Stimulated activated CD4-positive, alpha-beta T cell treated with anti-CD3 and anti-CD28 coated beads, Interleukin-2, amount 100 ng/mL, for 48 hours (primary cell): Measurements from ENCODE around the gene HOXD1.

ENCODE experiments used
- DNase-seq, 2 donors: peaks; one replicate each; pipeline ENCODE4 v3.0.0-alpha.2; 2020

HOXD1 gene

GRCh38 chr2:176187200-176187898, 1.1 kb upstream of the HOXD1 start:
- DNase-seq, result no peak

GRCh38 chr2:176188774-176189680, 559 bp downstream of the HOXD1 start:
- DNase-seq, result no peak

- no peak for DNase-seq
Observed at GRCh38 chr2:176189681-176190641, 1.5 kb downstream of the HOXD1 start.

DNA sequence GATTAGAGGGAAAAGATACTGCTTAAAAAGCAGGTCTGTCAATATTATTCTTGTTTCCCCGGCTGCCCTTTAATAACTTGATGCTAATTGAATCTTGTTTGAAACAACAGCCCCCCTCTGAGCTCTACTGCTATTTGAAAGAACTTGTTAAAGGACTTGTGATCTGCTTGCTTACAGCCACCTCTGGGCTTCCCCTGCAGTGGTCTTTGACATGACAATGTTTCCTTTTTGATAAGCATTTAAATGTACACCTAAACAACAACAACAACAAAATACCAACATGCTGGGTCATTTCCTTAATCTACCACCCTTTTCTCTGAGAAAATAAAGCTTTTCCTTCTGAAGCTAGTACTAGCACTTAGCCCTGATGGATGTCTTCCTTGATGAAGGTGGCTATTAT, 3.9 kb downstream of the HOXD1 start:
- DNase-seq, result no peak

GRCh38 chr2:176193048-176193447, 4.6 kb downstream of the HOXD1 start:
- DNase-seq, result no peak

GRCh38 chr2:176199902-176200301, 11.4 kb downstream of the HOXD1 start:
- no peak for DNase-seq

- no peak for DNase-seq
Observed at GRCh38 chr2:176200971-176201370, 12.5 kb downstream of the HOXD1 start.

DNA sequence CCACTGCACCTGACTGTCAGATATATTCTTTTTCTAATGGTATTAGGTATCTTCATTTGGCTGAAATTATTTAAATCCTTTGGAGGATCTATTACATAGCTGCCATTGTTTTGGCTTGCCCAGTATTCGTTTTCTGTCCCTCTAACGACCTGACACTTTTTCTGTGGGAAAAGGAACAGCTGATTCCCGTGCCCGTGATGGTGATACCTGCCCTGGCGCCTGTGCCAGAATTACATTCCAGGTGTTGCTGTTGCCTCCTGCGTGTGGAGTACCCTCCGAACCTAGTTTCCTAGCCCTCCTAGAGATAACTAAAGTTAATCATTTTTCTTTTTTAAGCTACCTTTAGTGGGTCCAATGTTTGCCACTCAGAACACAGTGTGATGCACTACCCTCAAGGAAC, 14.0 kb downstream of the HOXD1 start:
- DNase-seq, result no peak

DNA sequence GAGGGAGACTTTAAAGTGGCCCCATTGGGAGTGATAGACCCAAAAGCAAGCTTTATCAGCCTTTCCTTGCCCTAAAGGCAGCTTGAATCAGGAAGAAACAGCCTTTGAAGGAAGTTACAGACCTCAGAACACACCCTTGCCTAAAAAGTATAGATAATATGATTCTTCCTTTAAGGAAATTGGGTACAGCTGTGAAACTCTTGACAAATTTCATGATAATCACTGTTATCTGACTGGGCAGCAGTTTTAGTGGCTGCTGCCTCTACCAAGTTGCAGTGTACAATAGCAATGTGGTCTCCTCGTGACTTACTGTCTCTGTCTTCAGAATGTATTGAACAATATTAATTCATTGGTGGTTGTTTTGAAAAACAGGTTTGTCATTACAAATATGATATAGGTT, 16.7 kb downstream of the HOXD1 start:
- no peak for DNase-seq

DNA sequence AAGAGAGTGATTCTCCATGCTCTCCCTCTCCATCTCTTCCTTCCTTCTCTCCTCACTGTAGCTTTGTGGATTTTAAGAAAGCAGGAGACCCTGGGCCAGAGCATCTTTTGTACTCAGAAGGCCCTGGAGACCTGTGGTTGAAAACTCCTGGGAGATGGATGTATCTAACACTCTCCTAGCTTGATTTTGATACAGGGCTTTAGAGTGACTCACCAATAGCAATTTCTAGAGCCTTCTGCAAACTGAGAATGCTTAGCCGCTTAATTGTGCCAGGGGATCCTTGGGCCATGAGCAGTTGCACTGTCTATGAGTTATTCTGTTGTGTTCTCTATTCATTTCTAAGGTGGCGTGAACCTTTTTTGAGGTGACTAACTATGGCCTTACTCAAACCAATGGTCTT, 17.7 kb downstream of the HOXD1 start:
- no peak for DNase-seq

DNA sequence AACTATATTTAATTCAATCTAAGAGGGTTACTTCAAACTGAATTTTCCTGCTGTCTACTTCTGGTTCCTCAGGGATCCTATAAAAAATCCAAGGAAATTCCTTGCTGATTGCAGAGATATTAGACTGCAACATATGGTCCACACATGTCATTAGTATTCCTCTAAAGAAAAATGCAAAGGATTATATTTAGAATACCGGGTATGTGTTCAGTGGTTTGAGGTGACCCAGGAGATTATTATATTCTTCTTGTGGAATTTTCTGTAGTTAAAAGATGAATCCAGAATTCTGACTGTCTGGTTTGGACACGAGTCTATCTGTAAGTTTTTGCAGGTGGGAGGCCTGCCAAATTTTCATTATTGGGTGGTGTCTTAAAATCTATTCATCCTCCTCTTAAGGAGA, 18.2 kb downstream of the HOXD1 start:
- DNase-seq, result no peak

- no peak for DNase-seq
Observed at GRCh38 chr2:176211110-176211509, 22.6 kb downstream of the HOXD1 start.

DNA sequence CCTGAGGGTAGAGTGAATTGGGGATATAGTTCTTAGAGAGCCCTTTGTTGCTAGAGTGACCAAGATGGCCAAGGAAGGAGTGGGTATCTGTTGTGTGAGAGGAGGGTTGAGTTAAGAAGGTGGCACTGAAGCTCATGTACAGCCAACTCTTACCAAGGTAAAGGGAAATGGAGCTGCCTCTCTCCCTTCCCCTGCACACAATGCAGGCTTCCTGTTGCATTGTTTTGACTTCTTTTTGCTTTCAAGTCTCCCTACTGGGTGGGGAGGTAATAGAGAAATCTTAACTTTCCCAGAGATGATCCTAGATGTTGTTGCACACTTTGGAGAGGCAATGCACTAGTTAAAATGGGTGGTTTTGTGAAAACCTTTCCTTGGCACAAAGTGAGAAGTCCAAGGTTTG, 23.8 kb downstream of the HOXD1 start:
- DNase-seq, result no peak

DNA sequence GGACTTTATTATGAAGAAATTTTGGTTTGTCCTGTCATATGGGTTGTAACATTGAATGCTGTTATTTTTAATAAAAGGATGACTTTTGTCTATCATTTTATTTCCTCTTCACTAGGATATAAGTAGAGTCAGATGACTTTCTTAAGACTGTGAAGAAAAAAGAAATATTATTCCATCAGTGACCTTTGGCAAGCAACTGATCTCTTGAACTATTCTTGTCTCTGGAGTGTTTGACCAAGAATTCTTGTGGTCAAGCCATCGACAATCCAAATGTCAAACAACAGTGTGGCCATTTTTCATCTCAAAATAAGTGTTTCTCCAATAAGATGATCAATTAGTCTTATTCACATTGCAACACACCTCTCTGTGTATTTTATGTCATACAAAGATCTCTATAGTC, 24.9 kb downstream of the HOXD1 start:
- DNase-seq, result no peak

DNA sequence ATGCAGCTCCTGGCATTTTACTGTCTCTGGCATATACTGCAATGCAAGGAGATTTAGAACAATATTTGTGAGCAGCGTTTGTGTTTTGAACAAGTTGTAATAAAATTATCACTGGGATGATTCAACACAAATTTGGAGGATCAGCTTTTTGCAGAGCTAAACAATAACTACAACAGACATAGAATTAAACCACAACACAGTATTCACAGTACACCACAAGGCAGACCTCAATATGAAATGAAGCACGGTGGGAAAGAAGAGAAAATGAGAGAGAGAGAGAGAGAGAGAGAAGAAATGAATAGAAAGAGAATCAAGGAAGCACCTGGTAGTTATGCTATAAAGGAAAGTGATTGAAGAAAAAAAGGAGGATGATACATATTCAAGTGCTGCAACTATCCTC, 39.4 kb downstream of the HOXD1 start:
- DNase-seq, result no peak

DNA sequence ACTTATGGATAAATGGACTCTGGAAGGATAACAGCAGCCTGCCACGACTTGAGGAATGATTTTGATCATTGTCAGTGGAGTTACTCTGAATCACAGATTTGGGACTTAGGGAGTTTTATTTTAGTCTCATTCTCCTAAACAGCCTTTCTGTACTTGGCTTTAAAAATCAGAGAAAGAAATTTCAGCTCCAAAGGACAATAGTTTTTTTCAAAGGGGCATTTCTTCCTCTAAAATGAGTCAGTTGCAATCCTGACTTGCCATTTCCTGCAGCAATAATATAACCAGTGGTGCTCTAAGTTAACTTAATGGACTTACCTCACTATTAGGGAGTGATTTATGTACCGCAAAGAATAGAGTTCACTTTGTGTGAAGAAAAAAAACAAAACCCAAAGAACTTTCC, 45.7 kb downstream of the HOXD1 start:
- DNase-seq, result no peak

DNA sequence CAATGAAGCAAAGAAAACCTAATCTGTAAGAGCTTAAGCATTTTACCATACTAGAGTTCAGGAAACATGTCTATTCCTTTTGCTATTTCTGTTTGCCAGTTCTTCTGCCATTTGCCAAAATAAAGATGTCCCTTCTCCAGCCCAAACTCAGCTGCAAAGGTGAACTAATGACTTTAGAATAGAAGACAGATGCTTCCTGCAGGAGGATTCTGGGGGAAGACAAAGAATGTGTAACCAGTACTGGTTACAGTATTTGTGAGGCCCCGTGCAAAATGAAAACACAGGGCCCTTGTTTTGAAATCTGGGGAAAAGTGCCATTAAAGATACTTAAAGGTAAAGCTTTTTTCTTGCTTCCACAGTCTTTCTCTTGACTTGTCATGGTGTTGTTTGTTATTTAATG, 46.5 kb downstream of the HOXD1 start:
- no peak for DNase-seq

GRCh38 chr2:176237456-176237855, 49.0 kb downstream of the HOXD1 start:
- DNase-seq, result no peak

DNA sequence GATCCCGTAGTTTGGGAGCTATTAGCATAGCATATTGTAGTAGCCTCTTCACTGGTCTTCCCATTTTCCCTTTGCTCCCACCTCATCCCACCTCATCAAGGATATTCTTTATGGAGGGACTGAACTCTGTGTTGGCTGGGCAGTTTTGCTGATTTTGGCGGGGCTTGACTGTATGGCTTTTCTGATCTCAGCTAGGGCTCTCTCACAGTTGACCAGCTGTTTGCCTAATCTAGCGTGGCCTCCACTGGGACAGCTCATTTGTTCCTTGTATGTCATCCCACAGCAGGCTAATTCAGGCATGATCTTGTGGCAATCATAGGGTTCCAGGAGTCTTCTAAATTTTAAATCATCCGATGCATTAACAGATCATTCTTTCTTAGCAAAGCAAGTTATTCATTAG, 50.6 kb downstream of the HOXD1 start:
- no peak for DNase-seq

GRCh38 chr2:176240301-176240700, 51.8 kb downstream of the HOXD1 start:
- DNase-seq, result no peak
